T-helper 1 cell treated with Interleukin-12 subunit alpha and Interleukin-12 subunit beta and Interleukin-4 antibody, amounts not matched to agents 30 ng/mL and 1 ng/mL, for 36 hours (primary cell): Measurements from ENCODE around the gene OSBP. TPM values are rescaled to one million over a fixed set of nuclear protein-coding genes. Genes with fewer than 3 reads are reported as not detected.

ENCODE experiments used
- total RNA-seq: library from RNA; stranded (reverse); gene quantifications from 2 replicates; pipeline ENCODE4 v1.2.3, GENCODE V29; 2022

The OSBP gene
- total RNA-seq, 1 donor from 2014 or later, result 39.8 TPM

Other genes starting within 250 kb of the OSBP start
- not detected in 2 replicates for gene OR5A2, start 189.4 kb downstream of the OSBP start, total RNA-seq
- not detected in 2 replicates for gene OR5A1, start 179.3 kb downstream of the OSBP start, total RNA-seq
- not detected in 2 replicates for gene OR4D6, start 158.8 kb downstream of the OSBP start, total RNA-seq
- not detected in 2 replicates for gene OR4D10, start 142.5 kb downstream of the OSBP start, total RNA-seq
- not detected in 2 replicates for gene OR4D11, start 112.2 kb downstream of the OSBP start, total RNA-seq
- not detected in 2 replicates for gene OR4D9, start 104.2 kb downstream of the OSBP start, total RNA-seq
- 57.6 and 60.8 TPM in 2 replicates for gene PATL1, start 53.3 kb upstream of the OSBP start, total RNA-seq
- not detected in 2 replicates for gene OR10V1, start 98.1 kb upstream of the OSBP start, total RNA-seq
- gene STX3, start 139.6 kb upstream of the OSBP start, total RNA-seq, result 88.0 and 94.7 TPM in 2 replicates
- 67.0 and 68.2 TPM in 2 replicates for gene MRPL16, start 195.0 kb upstream of the OSBP start, total RNA-seq
- gene CBLIF, start 229.7 kb upstream of the OSBP start, total RNA-seq, result not detected in 2 replicates